GM12874 (cell line): ENCODE measurements around the gene SVOP.

Source experiments
- CTCF ChIP-seq: IDR thresholded peaks from 2 replicates; pipeline ENCODE4 v1.5.1; 2011; ENCODE audit warnings: low read depth, mild to moderate bottlenecking, control low read depth, low read length, moderate library complexity; ENCODE audit not compliant: insufficient read depth

Gene SVOP

GRCh38 chr12:108964371-108965352 is 56.2 kb downstream of the SVOP start:
- TF ChIP-seq CTCF, result no peak

GRCh38 chr12:108962256-108962655 is 58.6 kb downstream of the SVOP start:
- TF ChIP-seq CTCF, result no peak

- TF ChIP-seq CTCF, result no peak
Observed at GRCh38 chr12:108959748-108960655, 60.9 kb downstream of the SVOP start.

GRCh38 chr12:108955225-108955835 is 65.5 kb downstream of the SVOP start:
- TF ChIP-seq CTCF, result no peak

GRCh38 chr12:108950991-108951739 is 69.7 kb downstream of the SVOP start:
- TF ChIP-seq CTCF, result peak; percentile 77

GRCh38 chr12:108949976-108950375 is 70.9 kb downstream of the SVOP start:
- no peak for TF ChIP-seq CTCF
